Loucy (cell line): ENCODE measurements around the gene GPR55.

Source experiments
- EZH2phosphoT487 ChIP-seq: fragments of 200-600 bp; IDR thresholded peaks from 2 replicates; pipeline ENCODE4 v1.6.1; 2018; ENCODE audit warnings: antibody characterized with exemption, mild to moderate bottlenecking, moderate library complexity, borderline replicate concordance
- TF ChIP-seq, protein P1 (sequence below): fragments of 200-600 bp; sonication (generic); conservative IDR thresholded peaks from 2 replicates; pipeline ENCODE4 v1.5.1; 2014; ENCODE audit warnings: mild to moderate bottlenecking, antibody characterized with exemption, low read length

- TF ChIP-seq, protein P1, sequence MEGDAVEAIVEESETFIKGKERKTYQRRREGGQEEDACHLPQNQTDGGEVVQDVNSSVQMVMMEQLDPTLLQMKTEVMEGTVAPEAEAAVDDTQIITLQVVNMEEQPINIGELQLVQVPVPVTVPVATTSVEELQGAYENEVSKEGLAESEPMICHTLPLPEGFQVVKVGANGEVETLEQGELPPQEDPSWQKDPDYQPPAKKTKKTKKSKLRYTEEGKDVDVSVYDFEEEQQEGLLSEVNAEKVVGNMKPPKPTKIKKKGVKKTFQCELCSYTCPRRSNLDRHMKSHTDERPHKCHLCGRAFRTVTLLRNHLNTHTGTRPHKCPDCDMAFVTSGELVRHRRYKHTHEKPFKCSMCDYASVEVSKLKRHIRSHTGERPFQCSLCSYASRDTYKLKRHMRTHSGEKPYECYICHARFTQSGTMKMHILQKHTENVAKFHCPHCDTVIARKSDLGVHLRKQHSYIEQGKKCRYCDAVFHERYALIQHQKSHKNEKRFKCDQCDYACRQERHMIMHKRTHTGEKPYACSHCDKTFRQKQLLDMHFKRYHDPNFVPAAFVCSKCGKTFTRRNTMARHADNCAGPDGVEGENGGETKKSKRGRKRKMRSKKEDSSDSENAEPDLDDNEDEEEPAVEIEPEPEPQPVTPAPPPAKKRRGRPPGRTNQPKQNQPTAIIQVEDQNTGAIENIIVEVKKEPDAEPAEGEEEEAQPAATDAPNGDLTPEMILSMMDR = no peak
- TF ChIP-seq EZH2phosphoT487 = no peak
These were observed 54.3 kb downstream of the GPR55 start for GRCh38 chr2:230870544-230871360.
